DND-41 (cell line): ENCODE data around the gene PTPRC.

Experiments
- ATAC-seq: fragments of 200-7000 bp; cut with Tn5 transposase; 3 replicates; pipeline ENCODE4 v1.9.1; 2021; ENCODE audit warnings: low read depth; ENCODE audit not compliant: insufficient read depth
- DNase-seq: peaks from one replicate; pipeline ENCODE4 v3.0.0-alpha.2; 2020
- H2AFZ ChIP-seq: 2 replicates; pipeline ENCODE4 v1.6.0; 2012; ENCODE audit warnings: low read depth, low read length
- H3K27ac ChIP-seq: 2 replicates; pipeline ENCODE4 v1.5.1; 2012; ENCODE audit warnings: low read length, inconsistent platforms
- H3K27me3 ChIP-seq: fragments of 200-600 bp; sonication (generic); 2 replicates; pipeline ENCODE4 v1.6.0; 2012; ENCODE audit warnings: low read length, mild to moderate bottlenecking, inconsistent platforms; ENCODE audit not compliant: insufficient read depth, poor library complexity
- H3K36me3 ChIP-seq: 2 replicates; pipeline ENCODE4 v1.5.1; 2012; ENCODE audit warnings: low read length, inconsistent platforms; ENCODE audit not compliant: insufficient read depth
- H3K4me1 ChIP-seq: 2 replicates; pipeline ENCODE4 v1.5.1; 2012; ENCODE audit warnings: mild to moderate bottlenecking, low read length; ENCODE audit not compliant: insufficient read depth
- H3K4me2 ChIP-seq: 2 replicates; pipeline ENCODE4 v1.6.0; 2012; ENCODE audit warnings: mild to moderate bottlenecking, moderate library complexity, low read length, inconsistent platforms; ENCODE audit not compliant: insufficient read depth
- H3K4me3 ChIP-seq, 2 experiments: fragments of 200-600 bp in 1 of 2; shearing (Covaris generic) in 1 of 2; 2 replicates each; pipeline ENCODE4 v1.5.1; 2012 to 2016; ENCODE audit warnings: inconsistent platforms in 2 of 2, low read length in 2 of 2, mild to moderate bottlenecking in 2 of 2, low read depth in 1 of 2, moderate library complexity in 1 of 2
- H3K79me2 ChIP-seq: 2 replicates; pipeline ENCODE4 v1.6.0; 2012; ENCODE audit warnings: low read length, inconsistent platforms; ENCODE audit not compliant: insufficient read depth
- H3K9ac ChIP-seq: 2 replicates; pipeline ENCODE4 v1.6.0; 2012; ENCODE audit warnings: low read depth, mild to moderate bottlenecking, inconsistent platforms, low read length, moderate library complexity
- H3K9me3 ChIP-seq: 2 replicates; pipeline ENCODE4 v1.5.1; 2012; ENCODE audit warnings: low read length, moderate library complexity, mild to moderate bottlenecking, inconsistent platforms; ENCODE audit not compliant: insufficient read depth, severe bottlenecking
- H4K20me1 ChIP-seq: 2 replicates; pipeline ENCODE4 v1.6.0; 2012; ENCODE audit warnings: low read length; ENCODE audit not compliant: insufficient read depth
- CTCF ChIP-seq: IDR thresholded peaks from 2 replicates; pipeline ENCODE4 v1.5.1; 2012; ENCODE audit warnings: borderline replicate concordance, low read length, moderate library complexity, mild to moderate bottlenecking; ENCODE audit not compliant: poor library complexity, severe bottlenecking; ENCODE audit errors: extremely low read depth
- EZH2 ChIP-seq: IDR thresholded peaks from 3 replicates; pipeline ENCODE4 v1.6.1; 2012; ENCODE audit warnings: borderline replicate concordance, low read depth, mild to moderate bottlenecking, moderate library complexity, low read length, inconsistent platforms; ENCODE audit not compliant: severe bottlenecking

PTPRC gene

GRCh38 chr1:198633675-198634121 lies 5.1 kb upstream of the PTPRC start:
- DNase-seq (no peak), ATAC-seq (no peak)
- Histone ChIP-seq H3K27ac (no peak overlapping the region), H3K4me1 (peaks cover 20% of the 10 kb centered on the region), H3K9ac (no peak overlapping the region), H3K79me2 (no peaks in the 10 kb centered on the region), H3K27me3 (no peaks in the 10 kb centered on the region), H4K20me1 (no peaks in the 10 kb centered on the region), H3K4me2 (no peak overlapping the region), H3K9me3 (peaks cover 3% of the 10 kb centered on the region), H3K4me3 (no peak overlapping the region), H3K36me3 (no peaks in the 10 kb centered on the region), H2AFZ (peak overlapping the region; percentile 2; the same call in 1 of the 2 replicates)
- TF ChIP-seq CTCF (no peak), EZH2 (no peak)

DNA sequence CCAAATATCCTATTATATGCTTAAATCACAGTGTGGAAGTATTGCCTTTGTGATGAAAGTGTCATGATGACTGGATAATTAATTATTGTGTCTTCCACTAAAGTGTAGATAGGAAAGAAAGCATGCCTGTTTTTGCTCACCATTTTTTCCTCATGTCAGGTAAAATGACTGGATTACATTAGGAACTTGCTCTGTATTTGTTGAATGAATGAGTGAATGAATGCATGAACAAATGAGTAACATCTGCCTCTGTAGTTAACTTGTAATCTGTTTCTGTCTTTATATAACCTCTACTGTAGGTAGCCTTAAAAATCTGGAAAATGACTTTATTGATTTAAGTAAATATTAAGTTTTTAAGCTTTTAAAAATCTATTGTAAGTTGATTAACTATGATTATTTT lies 2.9 kb upstream of the PTPRC start:
- H3K4me2 ChIP-seq, result no peak overlapping the region
- no peak for TF ChIP-seq EZH2
- no peak for TF ChIP-seq CTCF
- DNase-seq (no peak), ATAC-seq (no peak)
- H3K27ac ChIP-seq, result no peak overlapping the region
- H3K9me3 ChIP-seq, result peaks cover 3% of the 10 kb centered on the region
- no peak overlapping the region for H3K4me3 ChIP-seq
- no peaks in the 10 kb centered on the region for H3K36me3 ChIP-seq
- H3K4me1 ChIP-seq, result peaks cover 29% of the 10 kb centered on the region
- peak overlapping the region; percentile 20; the same call in 1 of the 2 replicates for H2AFZ ChIP-seq
- H3K27me3 ChIP-seq, result no peaks in the 10 kb centered on the region
- H4K20me1 ChIP-seq, result no peaks in the 10 kb centered on the region
- H3K9ac ChIP-seq, result no peak overlapping the region
- peaks cover 21% of the 10 kb centered on the region for H3K79me2 ChIP-seq

DNA sequence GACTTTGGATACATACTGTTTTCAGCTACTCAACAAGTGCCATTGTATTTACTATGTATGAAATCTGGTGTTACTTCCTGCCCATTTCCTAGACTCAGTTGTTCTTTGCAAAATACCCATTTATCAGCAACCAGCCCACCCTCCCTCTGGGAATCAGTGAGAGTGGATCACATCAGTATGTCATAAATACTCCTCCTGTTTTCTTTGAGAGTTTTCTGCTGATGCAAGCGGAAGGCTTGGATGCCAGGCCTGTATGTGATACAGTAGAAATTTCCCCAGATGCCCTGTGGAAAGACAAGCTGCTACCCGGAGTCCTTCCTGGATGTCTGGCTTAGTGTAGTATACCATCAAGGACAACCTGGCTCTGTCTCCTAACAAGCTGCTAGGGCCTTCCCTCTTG lies 2.4 kb upstream of the PTPRC start:
- H2AFZ ChIP-seq, result peak overlapping the region; percentile 1; the same call in 1 of the 2 replicates
- no peaks in the 10 kb centered on the region for H4K20me1 ChIP-seq
- H3K27me3 ChIP-seq, result no peaks in the 10 kb centered on the region
- no peak for DNase-seq
- ATAC-seq, result no peak
- peaks cover 25% of the 10 kb centered on the region for H3K79me2 ChIP-seq
- H3K27ac ChIP-seq, result no peak overlapping the region
- no peaks in the 10 kb centered on the region for H3K36me3 ChIP-seq
- no peak overlapping the region for H3K9ac ChIP-seq
- H3K4me1 ChIP-seq, result peaks cover 34% of the 10 kb centered on the region
- no peak overlapping the region for H3K4me3 ChIP-seq
- H3K9me3 ChIP-seq, result peaks cover 3% of the 10 kb centered on the region
- H3K4me2 ChIP-seq, result no peak overlapping the region
- TF ChIP-seq EZH2, result no peak

- Histone ChIP-seq H3K9ac (no peak overlapping the region), H3K4me1 (peaks cover 37% of the 10 kb centered on the region), H3K27ac (no peak overlapping the region), H2AFZ (no peak overlapping the region), H3K9me3 (peaks cover 3% of the 10 kb centered on the region), H4K20me1 (no peaks in the 10 kb centered on the region), H3K4me2 (no peak overlapping the region), H3K36me3 (no peaks in the 10 kb centered on the region), H3K4me3 (no peak overlapping the region), H3K27me3 (no peaks in the 10 kb centered on the region), H3K79me2 (peaks cover 33% of the 10 kb centered on the region)
- TF ChIP-seq CTCF (no peak), EZH2 (no peak)
- ATAC-seq (no peak), DNase-seq (no peak)
Observed at GRCh38 chr1:198637157-198637556, 1.7 kb upstream of the PTPRC start.
